GM23338 (cell line): ENCODE results near the gene MMP28. TPM values are rescaled to one million over a fixed set of nuclear protein-coding genes. Genes with fewer than 3 reads are reported as not detected.

Experiments
- ATAC-seq: fragments of 200-7000 bp; cut with Tn5 transposase; 3 replicates; pipeline ENCODE4 v1.9.1; 2020
- DNase-seq: peaks from one replicate; pipeline ENCODE4 v3.0.0-alpha.2; 2015; ENCODE audit warnings: low spot score
- H2AFZ ChIP-seq: fragments of 200-600 bp; sonication (generic); 2 replicates; pipeline ENCODE4 v1.8.0; 2016; ENCODE audit warnings: antibody characterized with exemption, mild to moderate bottlenecking, moderate library complexity
- H3F3A ChIP-seq: fragments of 200-600 bp; sonication (generic); replicated peaks from 2 replicates; pipeline ENCODE4 v1.8.0; 2017; ENCODE audit warnings: antibody characterized with exemption, mixed run types, low read depth
- H3K27ac ChIP-seq: fragments of 200-600 bp; sonication (generic); 2 replicates; pipeline ENCODE4 v1.6.1; 2016; ENCODE audit warnings: low read depth
- H3K27me3 ChIP-seq: fragments of 200-600 bp; sonication (generic); 2 replicates; pipeline ENCODE4 v1.8.0; 2016; ENCODE audit warnings: mild to moderate bottlenecking, mixed run types, moderate library complexity; ENCODE audit not compliant: insufficient read depth
- H3K36me3 ChIP-seq: fragments of 200-600 bp; sonication (generic); 2 replicates; pipeline ENCODE4 v1.8.0; 2016; ENCODE audit warnings: mild to moderate bottlenecking; ENCODE audit not compliant: insufficient read depth
- H3K4me1 ChIP-seq: fragments of 200-600 bp; sonication (generic); 2 replicates; pipeline ENCODE4 v1.8.0; 2016; ENCODE audit warnings: mild to moderate bottlenecking, moderate library complexity; ENCODE audit not compliant: insufficient read depth
- H3K4me2 ChIP-seq: fragments of 200-600 bp; sonication (generic); 2 replicates; pipeline ENCODE4 v1.7.1; 2017; ENCODE audit warnings: mixed run types
- H3K4me3 ChIP-seq: fragments of 200-600 bp; sonication (generic); 2 replicates; pipeline ENCODE4 v1.6.1; 2016; ENCODE audit warnings: mixed run types
- H3K79me2 ChIP-seq: fragments of 200-600 bp; sonication (generic); replicated peaks from 2 replicates; pipeline ENCODE4 v1.8.0; 2017; ENCODE audit warnings: mild to moderate bottlenecking; ENCODE audit not compliant: insufficient read depth
- H3K9me2 ChIP-seq: fragments of 200-600 bp; sonication (generic); 2 replicates; pipeline ENCODE4 v1.8.0; 2017; ENCODE audit not compliant: insufficient read depth
- H4K20me1 ChIP-seq: fragments of 200-600 bp; sonication (generic); replicated peaks from 2 replicates; pipeline ENCODE4 v1.8.0; 2017; ENCODE audit warnings: mild to moderate bottlenecking; ENCODE audit not compliant: insufficient read depth
- H3K27ac Mint-ChIP-seq: 2 replicates; pipeline ENCODE4 v1.8.0; 2020; ENCODE audit warnings: inconsistent platforms, mild to moderate bottlenecking, moderate library complexity, mixed read lengths
- H3K27me3 Mint-ChIP-seq: 3 replicates; pipeline ENCODE4 v1.8.0; 2022; ENCODE audit warnings: low read depth, mild to moderate bottlenecking, moderate library complexity, mixed read lengths, inconsistent platforms; ENCODE audit not compliant: insufficient read depth, poor library complexity
- H3K36me3 Mint-ChIP-seq: 3 replicates; pipeline ENCODE4 v1.8.0; 2021; ENCODE audit warnings: low read depth, mild to moderate bottlenecking, inconsistent platforms, moderate library complexity, mixed read lengths
- H3K4me1 Mint-ChIP-seq: 3 replicates; pipeline ENCODE4 v1.8.0; 2020; ENCODE audit warnings: mild to moderate bottlenecking, inconsistent platforms, mixed read lengths
- H3K4me3 Mint-ChIP-seq: 3 replicates; pipeline ENCODE4 v1.8.0; 2021; ENCODE audit warnings: moderate library complexity, mild to moderate bottlenecking, inconsistent platforms, mixed read lengths
- H3K9me3 Mint-ChIP-seq: 3 replicates; pipeline ENCODE4 v1.8.0; 2020; ENCODE audit warnings: moderate library complexity, mild to moderate bottlenecking, inconsistent platforms, mixed read lengths
- CREB1 ChIP-seq: fragments of 250-450 bp; sonication (Bioruptor Pico); IDR thresholded peaks from 2 replicates; pipeline ENCODE4 v1.5.0; 2020; ENCODE audit warnings: low read depth, mild to moderate bottlenecking, moderate library complexity
- EZH2 ChIP-seq: fragments of 200-600 bp; sonication (generic); IDR thresholded peaks from one replicate; pipeline ENCODE4 v1.8.0; 2017; ENCODE audit warnings: antibody characterized with exemption, mild to moderate bottlenecking, low read depth; ENCODE audit not compliant: unreplicated experiment
- EZH2phosphoT487 ChIP-seq: fragments of 200-600 bp; sonication (generic); IDR thresholded peaks from one replicate; pipeline ENCODE4 v1.8.1; 2018; ENCODE audit warnings: antibody characterized with exemption; ENCODE audit not compliant: unreplicated experiment
- JUNB ChIP-seq: IDR thresholded peaks from one replicate; pipeline ENCODE4 v1.6.1; 2016; ENCODE audit warnings: antibody characterized with exemption; ENCODE audit not compliant: unreplicated experiment
- POLR2AphosphoS5 ChIP-seq: IDR thresholded peaks from 2 replicates; pipeline ENCODE4 v1.6.1; 2016; ENCODE audit warnings: antibody characterized with exemption, low read depth
- STAT1 ChIP-seq: IDR thresholded peaks from one replicate; pipeline ENCODE4 v1.6.1; 2016; ENCODE audit warnings: antibody characterized with exemption; ENCODE audit not compliant: unreplicated experiment
- ZNF114 ChIP-seq: fragments of 250-450 bp; sonication (Bioruptor Pico); IDR thresholded peaks from 2 replicates; pipeline ENCODE4 v1.5.0; 2020; ENCODE audit warnings: mild to moderate bottlenecking, moderate library complexity
- ZNF331 ChIP-seq: fragments of 250-450 bp; sonication (Bioruptor Pico); IDR thresholded peaks from 2 replicates; pipeline ENCODE4 v1.5.0; 2020; ENCODE audit warnings: low read depth, mild to moderate bottlenecking, moderate library complexity
- polyA plus RNA-seq: library from polyadenylated mRNA; unstranded; fragments of >200 nt; fragmentation: Nextera tagmentation; extraction: Ambion mirVana; gene quantifications from 2 replicates; pipeline ENCODE4 v1.2.1, GENCODE V29; 2016
- total RNA-seq: library from RNA; depleted of rRNA; stranded (reverse); fragments of >200 nt; shearing (Covaris generic); gene quantifications from 2 replicates; pipeline ENCODE4 v1.2.3, GENCODE V29; 2014
- TF ChIP-seq, protein P1 (sequence below): fragments of 250-450 bp; sonication (Bioruptor Pico); IDR thresholded peaks from 2 replicates; pipeline ENCODE4 v1.5.0; 2020; ENCODE audit warnings: mild to moderate bottlenecking, moderate library complexity

The MMP28 gene
- total and polyA plus RNA-seq, 2 experiments from 2014 or later, result not detected

GRCh38 chr17:35752945-35753764 lies 42.3 kb downstream of the MMP28 start, which contains the start of gene GAS2L2 (continued):
- TF ChIP-seq, protein P1, sequence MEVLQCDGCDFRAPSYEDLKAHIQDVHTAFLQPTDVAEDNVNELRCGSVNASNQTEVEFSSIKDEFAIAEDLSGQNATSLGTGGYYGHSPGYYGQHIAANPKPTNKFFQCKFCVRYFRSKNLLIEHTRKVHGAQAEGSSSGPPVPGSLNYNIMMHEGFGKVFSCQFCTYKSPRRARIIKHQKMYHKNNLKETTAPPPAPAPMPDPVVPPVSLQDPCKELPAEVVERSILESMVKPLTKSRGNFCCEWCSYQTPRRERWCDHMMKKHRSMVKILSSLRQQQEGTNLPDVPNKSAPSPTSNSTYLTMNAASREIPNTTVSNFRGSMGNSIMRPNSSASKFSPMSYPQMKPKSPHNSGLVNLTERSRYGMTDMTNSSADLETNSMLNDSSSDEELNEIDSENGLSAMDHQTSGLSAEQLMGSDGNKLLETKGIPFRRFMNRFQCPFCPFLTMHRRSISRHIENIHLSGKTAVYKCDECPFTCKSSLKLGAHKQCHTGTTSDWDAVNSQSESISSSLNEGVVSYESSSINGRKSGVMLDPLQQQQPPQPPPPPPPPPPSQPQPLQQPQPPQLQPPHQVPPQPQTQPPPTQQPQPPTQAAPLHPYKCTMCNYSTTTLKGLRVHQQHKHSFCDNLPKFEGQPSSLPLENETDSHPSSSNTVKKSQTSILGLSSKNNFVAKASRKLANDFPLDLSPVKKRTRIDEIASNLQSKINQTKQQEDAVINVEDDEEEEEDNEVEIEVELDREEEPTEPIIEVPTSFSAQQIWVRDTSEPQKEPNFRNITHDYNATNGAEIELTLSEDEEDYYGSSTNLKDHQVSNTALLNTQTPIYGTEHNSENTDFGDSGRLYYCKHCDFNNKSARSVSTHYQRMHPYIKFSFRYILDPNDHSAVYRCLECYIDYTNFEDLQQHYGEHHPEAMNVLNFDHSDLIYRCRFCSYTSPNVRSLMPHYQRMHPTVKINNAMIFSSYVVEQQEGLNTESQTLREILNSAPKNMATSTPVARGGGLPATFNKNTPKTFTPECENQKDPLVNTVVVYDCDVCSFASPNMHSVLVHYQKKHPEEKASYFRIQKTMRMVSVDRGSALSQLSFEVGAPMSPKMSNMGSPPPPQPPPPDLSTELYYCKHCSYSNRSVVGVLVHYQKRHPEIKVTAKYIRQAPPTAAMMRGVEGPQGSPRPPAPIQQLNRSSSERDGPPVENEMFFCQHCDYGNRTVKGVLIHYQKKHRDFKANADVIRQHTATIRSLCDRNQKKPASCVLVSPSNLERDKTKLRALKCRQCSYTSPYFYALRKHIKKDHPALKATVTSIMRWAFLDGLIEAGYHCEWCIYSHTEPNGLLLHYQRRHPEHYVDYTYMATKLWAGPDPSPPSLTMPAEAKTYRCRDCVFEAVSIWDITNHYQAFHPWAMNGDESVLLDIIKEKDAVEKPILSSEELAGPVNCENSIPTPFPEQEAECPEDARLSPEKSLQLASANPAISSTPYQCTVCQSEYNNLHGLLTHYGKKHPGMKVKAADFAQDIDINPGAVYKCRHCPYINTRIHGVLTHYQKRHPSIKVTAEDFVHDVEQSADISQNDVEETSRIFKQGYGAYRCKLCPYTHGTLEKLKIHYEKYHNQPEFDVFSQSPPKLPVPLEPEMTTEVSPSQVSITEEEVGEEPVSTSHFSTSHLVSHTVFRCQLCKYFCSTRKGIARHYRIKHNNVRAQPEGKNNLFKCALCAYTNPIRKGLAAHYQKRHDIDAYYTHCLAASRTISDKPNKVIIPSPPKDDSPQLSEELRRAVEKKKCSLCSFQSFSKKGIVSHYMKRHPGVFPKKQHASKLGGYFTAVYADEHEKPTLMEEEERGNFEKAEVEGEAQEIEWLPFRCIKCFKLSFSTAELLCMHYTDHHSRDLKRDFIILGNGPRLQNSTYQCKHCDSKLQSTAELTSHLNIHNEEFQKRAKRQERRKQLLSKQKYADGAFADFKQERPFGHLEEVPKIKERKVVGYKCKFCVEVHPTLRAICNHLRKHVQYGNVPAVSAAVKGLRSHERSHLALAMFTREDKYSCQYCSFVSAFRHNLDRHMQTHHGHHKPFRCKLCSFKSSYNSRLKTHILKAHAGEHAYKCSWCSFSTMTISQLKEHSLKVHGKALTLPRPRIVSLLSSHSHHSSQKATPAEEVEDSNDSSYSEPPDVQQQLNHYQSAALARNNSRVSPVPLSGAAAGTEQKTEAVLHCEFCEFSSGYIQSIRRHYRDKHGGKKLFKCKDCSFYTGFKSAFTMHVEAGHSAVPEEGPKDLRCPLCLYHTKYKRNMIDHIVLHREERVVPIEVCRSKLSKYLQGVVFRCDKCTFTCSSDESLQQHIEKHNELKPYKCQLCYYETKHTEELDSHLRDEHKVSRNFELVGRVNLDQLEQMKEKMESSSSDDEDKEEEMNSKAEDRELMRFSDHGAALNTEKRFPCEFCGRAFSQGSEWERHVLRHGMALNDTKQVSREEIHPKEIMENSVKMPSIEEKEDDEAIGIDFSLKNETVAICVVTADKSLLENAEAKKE (CRISPR knock-in tag), result no peak

DNA sequence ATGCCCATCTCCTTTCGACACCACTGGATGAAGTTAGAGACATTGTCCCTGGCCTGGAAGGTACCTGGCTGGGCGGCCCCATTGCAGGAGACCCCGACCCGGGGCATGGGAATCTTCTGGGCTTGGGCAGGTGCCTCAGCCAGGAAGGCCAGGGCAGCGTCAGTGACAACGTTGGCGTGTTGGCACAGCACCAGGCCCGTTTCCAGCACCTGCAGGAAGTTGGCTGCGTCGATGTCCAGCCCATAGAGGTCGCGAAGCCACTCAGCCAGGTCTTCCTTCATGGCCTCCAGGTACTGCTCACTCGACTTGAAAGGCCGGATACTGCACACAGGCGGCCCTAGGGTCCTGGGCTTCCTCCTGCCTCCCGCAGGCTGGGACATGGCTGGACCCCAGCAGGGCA lies 43.0 kb downstream of the MMP28 start:
- H3K4me3 Mint-ChIP-seq, result no peak overlapping the region
- H2AFZ ChIP-seq, result no peak overlapping the region
- no peak overlapping the region for H3K4me2 ChIP-seq
- no peaks in the 10 kb centered on the region for H4K20me1 ChIP-seq
- H3K36me3 Mint-ChIP-seq, result no peaks in the 10 kb centered on the region
- DNase-seq (no peak), ATAC-seq (no peak)
- H3K9me2 ChIP-seq, result no peaks in the 10 kb centered on the region
- no peak overlapping the region for H3K27ac ChIP-seq
- H3F3A ChIP-seq, result no peaks in the 10 kb centered on the region
- no peaks in the 10 kb centered on the region for H3K9me3 Mint-ChIP-seq
- no peak overlapping the region for H3K27ac Mint-ChIP-seq
- no peaks in the 10 kb centered on the region for H3K79me2 ChIP-seq
- peaks cover 6% of the 10 kb centered on the region; the same call in 1 of the 2 replicates for H3K4me1 ChIP-seq
- H3K4me1 Mint-ChIP-seq, result peaks cover 31% of the 10 kb centered on the region
- no peak overlapping the region for H3K4me3 ChIP-seq
- peaks cover 24% of the 10 kb centered on the region for H3K27me3 ChIP-seq
- H3K27me3 Mint-ChIP-seq, result peaks cover 33% of the 10 kb centered on the region
- no peaks in the 10 kb centered on the region for H3K36me3 ChIP-seq
- TF ChIP-seq ZNF331 (CRISPR knock-in tag) (no peak), EZH2 (no peak), EZH2phosphoT487 (no peak), POLR2AphosphoS5 (no peak), STAT1 (no peak), CREB1 (CRISPR knock-in tag) (no peak), JUNB (no peak), ZNF114 (CRISPR knock-in tag) (no peak)
- TF ChIP-seq, protein P1 (CRISPR knock-in tag), result no peak
